Skeletal muscle tissue (tissue), 4 donors: ENCODE results near the gene TUBG2. TPM values are rescaled to one million over a fixed set of nuclear protein-coding genes. Genes with fewer than 3 reads are reported as not detected.
"Not testable (repeated sequence)": the region's sequence is repeated elsewhere in the genome, so short reads cannot be mapped to it uniquely, and the experiment has no call there.

ENCODE experiments used
- H3K27ac ChIP-seq: one replicate; pipeline ENCODE4 v1.7.0; 2013; ENCODE audit warnings: mild to moderate bottlenecking, low read depth, low read length, inconsistent platforms
- H3K27me3 ChIP-seq, 3 donors: one replicate each; pipeline ENCODE4 v1.7.0; 2013; ENCODE audit warnings: low read length in 3 of 3; ENCODE audit not compliant: control insufficient read depth in 3 of 3, insufficient read depth in 3 of 3
- H3K36me3 ChIP-seq, 3 donors: one replicate each; pipeline ENCODE4 v1.7.0; 2013; ENCODE audit warnings: low read length in 3 of 3; ENCODE audit not compliant: control insufficient read depth in 3 of 3, insufficient read depth in 3 of 3
- H3K4me1 ChIP-seq, 3 donors: one replicate each; pipeline ENCODE4 v1.7.0; 2013; ENCODE audit warnings: low read length in 3 of 3, mild to moderate bottlenecking in 3 of 3; ENCODE audit not compliant: control insufficient read depth in 3 of 3, insufficient read depth in 3 of 3
- H3K4me3 ChIP-seq, 3 donors: one replicate each; pipeline ENCODE4 v1.7.0; 2013; ENCODE audit warnings: low read length in 3 of 3
- H3K9ac ChIP-seq, 3 donors: one replicate each; pipeline ENCODE4 v1.7.0; 2013; ENCODE audit warnings: low read length in 3 of 3, mild to moderate bottlenecking in 3 of 3, moderate library complexity in 2 of 3, low read depth in 1 of 3
- H3K9me3 ChIP-seq, 3 donors: one replicate each; pipeline ENCODE4 v1.7.0; 2013; ENCODE audit warnings: low read length in 3 of 3; ENCODE audit not compliant: control insufficient read depth in 3 of 3
- total RNA-seq: library from RNA; depleted of rRNA; stranded (reverse); fragments of >200 nt; gene quantifications from one replicate; pipeline ENCODE4 v1.2.3, GENCODE V29; 2014
- donor health status: Osteomylitis.

The TUBG2 gene
- total RNA-seq = 1.6 TPM

DNA sequence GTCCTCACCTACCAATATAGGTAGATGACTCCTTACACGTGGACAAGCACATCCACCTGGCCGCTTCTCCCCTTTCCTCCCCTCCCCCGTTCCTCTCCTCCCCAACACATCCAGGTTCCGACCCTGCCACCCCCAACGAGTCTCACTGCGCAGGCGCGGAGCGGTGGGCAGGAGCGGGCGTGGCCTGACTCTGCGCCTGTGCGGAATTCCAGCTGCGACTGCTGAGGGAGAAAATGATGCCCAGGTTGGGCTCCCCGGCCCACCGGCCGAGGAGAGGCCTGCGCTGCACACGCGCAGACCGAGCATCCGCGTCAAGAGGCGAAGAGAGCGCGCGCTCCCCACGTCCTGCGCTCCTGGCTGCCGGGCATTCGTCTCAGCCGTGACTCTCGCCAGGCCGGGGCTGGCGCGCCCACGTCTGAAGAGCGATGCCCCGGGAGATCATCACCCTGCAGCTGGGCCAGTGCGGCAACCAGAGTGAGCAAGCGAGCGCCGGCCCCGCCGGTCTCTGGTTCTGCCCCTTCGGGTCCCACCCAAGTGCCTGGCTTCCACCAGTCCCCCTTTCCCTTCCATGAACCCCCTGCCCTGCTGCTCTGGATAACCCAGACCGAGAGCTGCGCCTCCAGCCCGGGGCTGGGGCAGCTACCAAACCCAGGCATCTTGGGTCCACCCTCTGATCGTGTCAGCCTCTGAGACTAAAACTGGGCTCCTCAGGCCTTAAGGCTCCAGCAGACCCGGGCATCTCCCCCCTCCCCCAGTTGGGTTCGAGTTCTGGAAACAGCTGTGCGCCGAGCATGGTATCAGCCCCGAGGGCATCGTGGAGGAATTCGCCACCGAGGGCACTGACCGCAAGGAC, at the start of gene TUBG2:
TUBG2 (plus strand) TSS at position 206 of the 853 bp plus-strand sequence; CDS start at position 426, 220 bp downstream.
- Histone ChIP-seq H3K9ac (peak within 1 kb of the TSS; percentile 76 to 84 (median 79)), H3K27me3 (no peaks in the 10 kb centered on the region), H3K36me3 (peaks cover 3 to 9% (median 4%) of the 10 kb centered on the region in 3 donors), H3K4me1 (peaks cover 12 to 18% (median 12%) of the 10 kb centered on the region in 3 donors), H3K4me3 (peak within 1 kb of the TSS; percentile 80 to 88 (median 81)), H3K9me3 (no peaks in the 10 kb centered on the region), H3K27ac (peak within 1 kb of the TSS; percentile 58)

DNA sequence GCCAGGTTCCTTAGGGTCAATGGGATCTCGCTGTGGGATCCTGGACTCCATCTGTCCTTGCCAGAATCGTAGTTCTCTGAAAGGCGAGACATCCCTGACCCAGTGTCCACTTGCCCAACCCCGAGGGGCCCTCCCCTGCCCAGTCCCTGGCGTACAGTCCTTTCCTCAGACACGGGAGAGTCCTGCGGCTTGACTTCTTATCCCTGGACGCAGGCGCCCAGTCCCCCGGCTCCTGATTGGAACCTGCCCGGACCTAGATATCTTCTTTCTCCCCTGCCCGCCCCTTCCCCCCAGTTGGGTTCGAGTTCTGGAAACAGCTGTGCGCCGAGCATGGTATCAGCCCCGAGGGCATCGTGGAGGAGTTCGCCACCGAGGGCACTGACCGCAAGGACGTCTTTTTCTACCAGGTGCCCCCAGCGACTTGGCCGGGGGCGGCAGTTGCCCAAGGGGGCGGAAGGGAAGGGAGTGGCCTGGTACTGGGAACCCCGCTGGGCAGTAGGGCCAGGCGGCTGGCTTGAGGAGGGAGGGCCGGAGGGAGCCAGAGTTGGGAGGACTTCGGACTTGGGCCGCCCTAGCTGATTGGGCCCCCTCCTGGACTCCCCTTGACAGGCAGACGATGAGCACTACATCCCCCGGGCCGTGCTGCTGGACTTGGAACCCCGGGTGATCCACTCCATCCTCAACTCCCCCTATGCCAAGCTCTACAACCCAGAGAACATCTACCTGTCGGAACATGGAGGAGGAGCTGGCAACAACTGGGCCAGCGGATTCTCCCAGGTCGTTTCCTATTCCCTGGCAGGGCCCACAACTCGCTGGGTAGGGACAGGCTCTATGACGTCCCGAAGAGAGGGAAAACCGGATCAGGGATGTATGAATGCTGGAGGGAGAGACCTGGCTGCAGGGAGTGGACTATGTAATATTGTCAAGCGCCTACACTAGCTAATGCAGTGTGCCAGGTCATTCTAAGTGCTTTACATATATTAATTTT, 49.0 kb upstream of the TUBG2 start:
- Histone ChIP-seq H3K4me3 (peak overlapping the region; percentile 92 to 98 (median 97)), H3K36me3 (peaks cover 29 to 30% (median 29%) of the 10 kb centered on the region in 3 donors), H3K4me1 (peaks cover 29 to 32% (median 30%) of the 10 kb centered on the region in 3 donors), H3K27ac (peak overlapping the region; percentile 67), H3K9ac (peak overlapping the region; percentile 83 to 87 (median 86))
- not testable (repeated sequence) for H3K9me3 ChIP-seq, H3K27me3 ChIP-seq

DNA sequence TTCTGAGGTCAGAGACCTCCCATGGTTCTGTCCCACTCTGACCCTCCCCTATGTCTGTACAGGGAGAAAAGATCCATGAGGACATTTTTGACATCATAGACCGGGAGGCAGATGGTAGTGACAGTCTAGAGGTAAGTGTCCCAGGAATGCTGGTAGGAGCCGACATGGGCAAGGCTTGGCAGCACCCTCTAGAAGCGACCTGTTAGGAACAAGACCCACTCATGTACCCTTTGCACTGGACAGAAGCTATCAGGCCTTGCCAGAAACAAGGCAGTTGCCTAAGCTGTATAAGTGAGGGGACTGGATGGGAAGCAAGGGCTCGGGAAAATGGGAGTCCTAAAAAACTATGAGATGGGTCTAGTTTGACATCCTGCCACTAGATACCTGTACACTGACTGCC, 47.1 kb upstream of the TUBG2 start:
- Histone ChIP-seq H3K27me3 (no peaks in the 10 kb centered on the region), H3K36me3 (peaks cover 36 to 39% (median 38%) of the 10 kb centered on the region in 3 donors), H3K27ac (no peak overlapping the region), H3K9me3 (no peaks in the 10 kb centered on the region), H3K9ac (no peak overlapping the region), H3K4me3 (no peak overlapping the region), H3K4me1 (peaks cover 17 to 18% (median 17%) of the 10 kb centered on the region in 3 donors)

DNA sequence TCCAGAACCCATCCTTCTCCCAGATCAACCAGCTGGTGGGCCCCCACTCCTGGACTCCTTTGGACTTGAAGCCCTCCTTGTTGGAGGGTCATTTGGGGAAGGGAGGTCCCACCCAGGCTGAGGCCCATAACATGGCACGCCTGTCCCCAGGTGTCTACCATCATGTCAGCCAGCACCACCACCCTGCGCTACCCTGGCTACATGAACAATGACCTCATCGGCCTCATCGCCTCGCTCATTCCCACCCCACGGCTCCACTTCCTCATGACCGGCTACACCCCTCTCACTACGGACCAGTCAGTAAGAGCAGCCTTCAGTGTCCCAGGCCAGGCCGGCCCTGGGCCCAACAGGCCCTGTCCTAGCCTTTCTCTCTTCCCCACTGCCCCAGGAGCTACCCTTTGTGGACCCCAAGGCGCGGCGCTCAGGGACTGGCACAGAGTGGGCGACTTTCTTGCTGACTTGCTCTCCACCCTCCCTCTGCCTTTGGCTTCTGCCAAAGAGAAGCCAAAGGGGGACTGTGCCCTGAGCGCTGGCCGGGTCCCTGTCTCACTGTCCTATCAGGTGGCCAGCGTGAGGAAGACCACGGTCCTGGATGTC, 45.3 kb upstream of the TUBG2 start:
- Histone ChIP-seq H3K4me3 (no peak overlapping the region), H3K36me3 (peaks cover 36 to 39% (median 38%) of the 10 kb centered on the region in 3 donors), H3K9me3 (no peaks in the 10 kb centered on the region), H3K27ac (no peak overlapping the region), H3K9ac (no peak overlapping the region), H3K4me1 (peaks cover 22 to 23% (median 23%) of the 10 kb centered on the region in 3 donors), H3K27me3 (no peaks in the 10 kb centered on the region)

DNA sequence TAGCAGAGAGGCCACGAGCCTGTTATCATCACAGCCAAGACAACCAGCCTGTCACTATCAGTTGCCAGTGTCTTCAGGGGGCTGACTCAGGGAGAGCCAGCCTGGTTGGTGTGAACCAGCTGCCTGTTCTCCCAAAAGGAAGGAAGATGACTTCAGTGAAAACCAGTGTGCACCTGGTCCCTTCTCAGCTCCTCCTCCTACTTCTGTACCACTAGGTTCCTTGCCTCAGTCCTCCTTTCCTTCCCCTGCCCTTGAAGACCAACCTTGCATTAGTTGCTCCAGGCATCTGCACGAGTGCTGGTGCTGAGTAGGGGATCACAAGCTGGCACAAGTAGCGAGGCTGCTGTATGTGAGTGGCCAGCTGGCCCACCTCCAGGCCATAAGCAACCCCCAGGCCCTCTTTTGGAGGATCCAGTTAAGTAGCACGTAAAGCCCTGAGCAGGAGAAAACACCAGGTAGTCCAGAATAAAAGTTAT, 41.1 kb upstream of the TUBG2 start:
- H3K27ac ChIP-seq = peak overlapping the region; percentile 94
- peaks cover 19 to 27% (median 24%) of the 10 kb centered on the region in 3 donors for H3K4me1 ChIP-seq
- peak overlapping the region; percentile 27 to 70 (median 63) for H3K4me3 ChIP-seq
- H3K27me3 ChIP-seq = no peaks in the 10 kb centered on the region
- peaks cover 23 to 26% (median 26%) of the 10 kb centered on the region in 3 donors for H3K36me3 ChIP-seq
- no peaks in the 10 kb centered on the region for H3K9me3 ChIP-seq
- peak overlapping the region; percentile 74 to 86 (median 85) for H3K9ac ChIP-seq

DNA sequence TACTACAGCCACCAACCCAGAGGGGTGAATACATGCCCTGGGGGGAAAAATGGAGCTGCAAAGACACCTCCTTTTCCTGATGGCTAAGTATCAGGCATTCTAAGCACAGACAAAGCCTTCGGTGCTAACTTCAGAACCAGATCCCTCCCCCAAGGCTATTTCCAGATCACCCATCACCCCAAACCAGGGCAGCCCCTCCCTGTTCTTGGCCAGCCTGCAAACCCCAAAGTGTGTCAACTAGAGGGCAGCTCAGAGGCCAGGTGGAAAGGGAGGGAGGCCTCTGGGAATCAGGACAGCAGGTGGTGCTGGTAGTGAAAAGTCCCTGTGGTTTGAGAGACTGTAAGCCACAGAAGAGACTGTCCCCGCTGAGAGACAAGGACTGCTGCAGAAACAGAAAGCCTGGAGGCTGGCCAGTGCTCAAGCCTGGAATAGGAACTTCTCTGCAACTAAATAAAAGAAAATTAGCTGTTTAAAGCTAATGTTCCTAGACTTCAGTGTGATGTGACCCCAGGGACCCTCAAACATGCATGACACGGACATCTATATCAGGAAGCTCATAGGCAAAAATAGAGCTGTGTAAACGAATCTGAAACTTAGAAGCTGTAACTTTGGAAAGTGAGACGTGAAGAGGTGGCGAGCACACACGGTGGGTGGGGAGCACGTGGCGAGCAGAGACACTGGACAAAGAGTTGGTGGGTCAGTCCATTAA, 40.5 kb upstream of the TUBG2 start:
- H3K9ac ChIP-seq = peak overlapping the region; percentile 74 to 86 (median 85)
- H3K4me3 ChIP-seq = peak overlapping the region; percentile 54 to 70 (median 63)

DNA sequence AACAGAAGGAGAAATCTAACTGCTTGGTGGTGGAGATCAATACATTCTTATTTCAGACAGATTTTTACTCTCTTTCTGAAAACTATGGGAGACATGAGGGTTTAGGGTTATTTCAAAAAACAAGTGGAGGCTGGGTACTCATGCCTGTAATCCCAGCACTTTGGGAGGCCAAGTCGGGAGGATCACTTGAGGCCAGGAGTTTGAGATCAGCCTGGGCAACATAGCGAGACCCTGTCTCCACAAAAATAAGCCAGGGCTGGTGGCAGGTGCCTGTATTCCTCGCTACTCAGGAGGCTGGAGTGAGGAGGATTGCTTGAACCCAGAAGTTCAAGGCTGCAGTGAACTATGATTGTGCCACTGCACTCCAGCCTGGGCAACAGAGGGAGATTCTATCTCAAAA, 37.1 kb upstream of the TUBG2 start:
- peaks cover 23 to 34% (median 24%) of the 10 kb centered on the region in 3 donors for H3K4me1 ChIP-seq
- H3K9me3 ChIP-seq, H3K27ac ChIP-seq, H3K36me3 ChIP-seq, H3K4me3 ChIP-seq, H3K27me3 ChIP-seq, H3K9ac ChIP-seq: not testable (repeated sequence)

More for the DNA sequence above, 40.5 kb upstream of the TUBG2 start:
- Histone ChIP-seq H3K27ac (peak overlapping the region; percentile 94), H3K9me3 (no peaks in the 10 kb centered on the region), H3K36me3 (peaks cover 19 to 20% (median 20%) of the 10 kb centered on the region in 3 donors), H3K4me1 (peaks cover 19 to 27% (median 24%) of the 10 kb centered on the region in 3 donors), H3K27me3 (no peaks in the 10 kb centered on the region)

DNA sequence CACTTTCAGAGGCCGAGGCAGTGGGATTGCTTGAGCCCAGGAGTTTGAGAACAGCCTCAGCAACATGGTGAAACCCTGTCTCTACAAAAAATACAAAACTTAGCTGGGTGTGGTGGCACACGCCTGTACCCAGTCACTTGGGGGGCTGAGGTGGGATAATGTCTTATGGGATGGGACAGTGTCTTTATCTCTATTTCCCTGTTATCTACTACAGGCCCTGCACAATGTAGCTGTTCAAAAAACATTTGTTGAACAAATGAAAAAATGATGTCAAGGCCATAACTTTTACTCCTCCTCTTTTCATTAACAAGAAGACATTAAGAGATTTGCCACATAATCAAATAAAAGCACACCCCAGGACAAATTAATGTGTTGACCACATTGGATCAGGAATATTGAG, 35.8 kb upstream of the TUBG2 start:
- no peak overlapping the region for H3K4me3 ChIP-seq
- no peak overlapping the region for H3K9ac ChIP-seq
- H3K27ac ChIP-seq = no peak overlapping the region
- no peaks in the 10 kb centered on the region for H3K27me3 ChIP-seq
- H3K9me3 ChIP-seq = no peaks in the 10 kb centered on the region
- H3K4me1 ChIP-seq = peaks cover 11 to 28% (median 17%) of the 10 kb centered on the region in 3 donors
- no peaks in the 10 kb centered on the region for H3K36me3 ChIP-seq
